Astrocyte (in vitro differentiated cells and primary cell): Measurements from ENCODE around the gene ZFPM1. TPM values are rescaled to one million over a fixed set of nuclear protein-coding genes. Genes with fewer than 3 reads are reported as not detected.

Source experiments
- DNase-seq: peaks from one replicate; pipeline ENCODE4 v3.0.0-alpha.2; 2010; ENCODE audit warnings: low read depth
- FAIRE-seq: peaks from 2 replicates; lab custom pipeline; 2011; peaks lifted over from hg19 to GRCh38; lab: Jason Lieb, UNC
- H2AFZ ChIP-seq: 2 replicates; pipeline ENCODE4 v1.6.0; 2012; ENCODE audit warnings: low read depth, low read length, inconsistent platforms
- H3K27ac ChIP-seq: 2 replicates; pipeline ENCODE4 v1.5.1; 2011; ENCODE audit warnings: low read depth, low read length, inconsistent platforms
- H3K27me3 ChIP-seq: 2 replicates; pipeline ENCODE4 v1.6.0; 2011; ENCODE audit warnings: low read length, inconsistent platforms; ENCODE audit not compliant: insufficient read depth
- H3K36me3 ChIP-seq: 2 replicates; pipeline ENCODE4 v1.5.1; 2011; ENCODE audit warnings: low read length, inconsistent platforms; ENCODE audit not compliant: insufficient read depth
- H3K4me1 ChIP-seq: 2 replicates; pipeline ENCODE4 v1.5.1; 2011; ENCODE audit warnings: low read length, inconsistent platforms; ENCODE audit not compliant: insufficient read depth
- H3K4me2 ChIP-seq: 2 replicates; pipeline ENCODE4 v1.6.0; 2012; ENCODE audit warnings: low read length, inconsistent platforms
- H3K4me3 ChIP-seq: 2 replicates; pipeline ENCODE4 v1.5.1; 2011; ENCODE audit warnings: low read depth, mild to moderate bottlenecking, low read length, inconsistent platforms; ENCODE audit not compliant: insufficient read depth
- H3K79me2 ChIP-seq: 2 replicates; pipeline ENCODE4 v1.6.0; 2012; ENCODE audit warnings: mild to moderate bottlenecking, low read length, inconsistent platforms; ENCODE audit not compliant: insufficient read depth
- H3K9ac ChIP-seq: 2 replicates; pipeline ENCODE4 v1.6.0; 2012; ENCODE audit warnings: mild to moderate bottlenecking, low read length, inconsistent platforms
- H3K9me3 ChIP-seq: 2 replicates; pipeline ENCODE4 v1.5.1; 2012; ENCODE audit warnings: low read depth, mild to moderate bottlenecking, low read length, inconsistent platforms; ENCODE audit not compliant: insufficient read depth
- H4K20me1 ChIP-seq: 2 replicates; pipeline ENCODE4 v1.6.0; 2012; ENCODE audit warnings: low read length, inconsistent platforms; ENCODE audit not compliant: insufficient read depth
- H3K27ac Mint-ChIP-seq: one replicate; pipeline ENCODE4 v1.8.0; 2021; ENCODE audit warnings: mild to moderate bottlenecking, mixed read lengths; ENCODE audit not compliant: unreplicated experiment
- H3K27me3 Mint-ChIP-seq: one replicate; pipeline ENCODE4 v1.8.0; 2021; ENCODE audit warnings: low read depth, mixed read lengths; ENCODE audit not compliant: unreplicated experiment
- H3K36me3 Mint-ChIP-seq: one replicate; pipeline ENCODE4 v1.8.0; 2021; ENCODE audit warnings: low read depth, mixed read lengths; ENCODE audit not compliant: unreplicated experiment
- H3K4me1 Mint-ChIP-seq: one replicate; pipeline ENCODE4 v1.8.0; 2021; ENCODE audit warnings: low read depth, mixed read lengths; ENCODE audit not compliant: unreplicated experiment
- H3K4me3 Mint-ChIP-seq: one replicate; pipeline ENCODE4 v1.8.0; 2021; ENCODE audit warnings: mild to moderate bottlenecking, moderate library complexity, mixed read lengths; ENCODE audit not compliant: unreplicated experiment
- H3K9me3 Mint-ChIP-seq: one replicate; pipeline ENCODE4 v1.8.0; 2021; ENCODE audit warnings: mild to moderate bottlenecking, mixed read lengths; ENCODE audit not compliant: unreplicated experiment
- EZH2 ChIP-seq: IDR thresholded peaks from 2 replicates; pipeline ENCODE4 v1.6.1; 2012; ENCODE audit warnings: mild to moderate bottlenecking, low read length, inconsistent platforms; ENCODE audit not compliant: insufficient read depth
- total RNA-seq: library from RNA; stranded (reverse); gene quantifications from 2 replicates; pipeline ENCODE4 v1.2.1, GENCODE V29; 2021
- TF ChIP-seq, protein P1 (sequence below): IDR thresholded peaks from 2 replicates; pipeline ENCODE4 v1.5.1; 2011; ENCODE audit warnings: low read depth, mild to moderate bottlenecking, inconsistent platforms, low read length, moderate library complexity; ENCODE audit not compliant: insufficient read depth

ZFPM1 gene
- total RNA-seq, 1 donor from 2014 or later: 8.6 TPM

DNA sequence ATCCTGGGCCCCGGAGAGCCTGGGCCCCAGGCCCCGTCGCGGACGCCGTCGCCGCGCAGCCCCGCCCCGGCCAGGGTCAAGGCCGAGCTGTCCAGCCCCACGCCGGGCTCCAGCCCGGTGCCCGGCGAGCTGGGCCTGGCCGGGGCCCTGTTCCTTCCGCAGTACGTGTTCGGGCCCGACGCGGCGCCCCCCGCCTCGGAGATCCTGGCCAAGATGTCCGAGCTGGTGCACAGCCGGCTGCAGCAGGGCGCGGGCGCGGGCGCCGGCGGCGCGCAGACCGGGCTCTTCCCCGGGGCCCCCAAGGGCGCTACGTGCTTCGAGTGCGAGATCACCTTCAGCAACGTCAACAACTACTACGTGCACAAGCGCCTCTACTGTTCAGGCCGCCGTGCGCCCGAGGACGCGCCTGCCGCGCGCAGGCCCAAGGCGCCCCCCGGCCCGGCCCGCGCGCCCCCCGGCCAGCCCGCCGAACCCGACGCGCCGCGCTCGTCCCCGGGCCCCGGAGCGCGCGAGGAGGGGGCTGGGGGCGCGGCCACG, 80.4 kb downstream of the ZFPM1 start:
- Mint-ChIP-seq H3K27me3 (peaks cover 7% of the 10 kb centered on the region), H3K36me3 (peaks cover 15% of the 10 kb centered on the region), H3K4me3 (no peak overlapping the region), H3K4me1 (peaks cover 4% of the 10 kb centered on the region), H3K9me3 (no peaks in the 10 kb centered on the region), H3K27ac (no peak overlapping the region)
- no peaks in the 10 kb centered on the region for H3K9me3 ChIP-seq
- H3K4me3 ChIP-seq: peak overlapping the region; percentile 28
- H3K9ac ChIP-seq: no peak overlapping the region
- H3K36me3 ChIP-seq: no peaks in the 10 kb centered on the region
- H4K20me1 ChIP-seq: peaks cover 9% of the 10 kb centered on the region
- DNase-seq (peak; percentile 45), FAIRE-seq (no peak)
- no peak overlapping the region for H3K27ac ChIP-seq
- peaks cover 3% of the 10 kb centered on the region for H3K27me3 ChIP-seq
- H3K4me1 ChIP-seq: peaks cover 12% of the 10 kb centered on the region
- H3K79me2 ChIP-seq: no peaks in the 10 kb centered on the region
- peak overlapping the region; percentile 81 for H3K4me2 ChIP-seq
- no peak overlapping the region for H2AFZ ChIP-seq
- no peak for TF ChIP-seq EZH2
- TF ChIP-seq, protein P1, sequence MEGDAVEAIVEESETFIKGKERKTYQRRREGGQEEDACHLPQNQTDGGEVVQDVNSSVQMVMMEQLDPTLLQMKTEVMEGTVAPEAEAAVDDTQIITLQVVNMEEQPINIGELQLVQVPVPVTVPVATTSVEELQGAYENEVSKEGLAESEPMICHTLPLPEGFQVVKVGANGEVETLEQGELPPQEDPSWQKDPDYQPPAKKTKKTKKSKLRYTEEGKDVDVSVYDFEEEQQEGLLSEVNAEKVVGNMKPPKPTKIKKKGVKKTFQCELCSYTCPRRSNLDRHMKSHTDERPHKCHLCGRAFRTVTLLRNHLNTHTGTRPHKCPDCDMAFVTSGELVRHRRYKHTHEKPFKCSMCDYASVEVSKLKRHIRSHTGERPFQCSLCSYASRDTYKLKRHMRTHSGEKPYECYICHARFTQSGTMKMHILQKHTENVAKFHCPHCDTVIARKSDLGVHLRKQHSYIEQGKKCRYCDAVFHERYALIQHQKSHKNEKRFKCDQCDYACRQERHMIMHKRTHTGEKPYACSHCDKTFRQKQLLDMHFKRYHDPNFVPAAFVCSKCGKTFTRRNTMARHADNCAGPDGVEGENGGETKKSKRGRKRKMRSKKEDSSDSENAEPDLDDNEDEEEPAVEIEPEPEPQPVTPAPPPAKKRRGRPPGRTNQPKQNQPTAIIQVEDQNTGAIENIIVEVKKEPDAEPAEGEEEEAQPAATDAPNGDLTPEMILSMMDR: no peak

- Histone ChIP-seq H2AFZ (peak overlapping the region; percentile 66), H4K20me1 (peaks cover 9% of the 10 kb centered on the region), H3K27me3 (peaks cover 6% of the 10 kb centered on the region), H3K4me1 (peaks cover 12% of the 10 kb centered on the region), H3K27ac (peak overlapping the region; percentile 19), H3K9ac (peak overlapping the region; percentile 70), H3K4me3 (peak overlapping the region; percentile 54), H3K79me2 (no peaks in the 10 kb centered on the region), H3K9me3 (no peaks in the 10 kb centered on the region), H3K4me2 (peak overlapping the region; percentile 81), H3K36me3 (no peaks in the 10 kb centered on the region)
- H3K27me3 Mint-ChIP-seq: peaks cover 12% of the 10 kb centered on the region
- peaks cover 4% of the 10 kb centered on the region for H3K4me1 Mint-ChIP-seq
- H3K27ac Mint-ChIP-seq: no peak overlapping the region
- DNase-seq (peak; percentile 25), FAIRE-seq (no peak)
- peaks cover 10% of the 10 kb centered on the region for H3K36me3 Mint-ChIP-seq
- no peaks in the 10 kb centered on the region for H3K9me3 Mint-ChIP-seq
- no peak overlapping the region for H3K4me3 Mint-ChIP-seq
- TF ChIP-seq, protein P1: no peak
- TF ChIP-seq EZH2: no peak
These were observed 81.0 kb downstream of the ZFPM1 start for GRCh38 chr16:88533932-88534637.
